Kidney capillary endothelial cell (primary cell): ENCODE measurements around the gene IGDCC3.
A peak's percentile ranks its signal among the peaks of the same experiment; 100 is the strongest.

ENCODE experiments used
- DNase-seq: peaks from one replicate; pipeline ENCODE4 v3.0.0-alpha.2; 2018; ENCODE audit warnings: low spot score

Gene IGDCC3

DNA sequence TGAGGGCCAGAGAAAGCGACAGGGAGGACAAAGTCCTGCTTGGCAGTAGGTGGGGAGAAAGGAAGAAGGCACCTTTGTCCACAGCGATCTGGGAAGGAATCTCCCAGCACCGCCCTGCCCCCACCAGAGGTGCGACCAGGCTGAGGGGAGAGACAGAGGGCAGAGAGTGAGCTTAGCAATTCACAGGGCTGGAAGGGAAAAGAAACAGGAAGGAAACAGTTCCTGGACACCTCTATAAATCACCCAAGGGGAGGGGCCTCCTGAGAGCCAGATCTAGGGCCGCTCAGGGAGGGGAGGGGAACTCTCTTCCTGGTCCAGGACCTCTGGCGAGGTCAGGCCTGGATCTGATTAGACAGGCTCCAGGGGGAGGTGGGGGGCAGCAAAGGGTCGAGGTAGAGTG is 37.9 kb downstream of the IGDCC3 start:
- DNase-seq = peak; percentile 22

DNA sequence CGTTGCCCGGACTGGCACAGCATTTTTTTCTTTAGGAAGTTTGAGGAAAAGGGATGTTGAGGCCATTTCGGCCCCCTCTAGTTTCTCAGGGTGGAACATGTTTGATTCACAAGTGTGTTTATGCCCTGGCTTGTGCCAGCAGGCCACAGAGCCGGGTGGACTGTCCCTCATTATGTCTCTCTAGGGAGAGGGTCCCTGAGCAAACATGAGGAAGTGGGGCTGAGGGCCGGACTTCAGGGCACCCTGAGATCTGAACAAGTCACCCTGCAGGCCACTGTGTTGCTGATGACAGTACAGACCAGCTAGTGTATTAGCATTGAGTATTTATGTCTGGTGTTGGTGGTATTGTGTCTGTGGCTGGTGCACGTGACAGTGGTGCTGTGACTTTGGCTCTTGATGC is 38.4 kb downstream of the IGDCC3 start:
- DNase-seq = no peak

DNA sequence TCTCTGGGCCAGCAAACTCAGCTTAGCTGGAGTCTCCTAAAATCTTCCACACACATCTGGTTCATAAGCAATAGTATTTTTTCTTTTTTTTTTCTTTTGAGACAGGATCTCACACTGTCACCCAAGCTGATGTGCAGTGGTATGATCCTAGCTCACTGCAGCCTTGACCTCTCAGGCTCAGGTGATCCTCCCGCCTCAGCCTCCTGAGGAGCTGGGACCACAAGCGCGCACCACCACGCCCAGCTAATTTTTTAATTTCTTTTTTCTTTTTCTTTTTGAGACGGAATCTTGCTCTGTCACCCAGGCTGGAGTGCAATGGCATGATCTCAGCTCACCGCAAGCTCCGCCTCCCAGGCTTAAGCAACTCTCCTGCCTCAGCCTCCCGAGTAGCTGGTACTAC is 39.0 kb downstream of the IGDCC3 start:
- DNase-seq = no peak

DNA sequence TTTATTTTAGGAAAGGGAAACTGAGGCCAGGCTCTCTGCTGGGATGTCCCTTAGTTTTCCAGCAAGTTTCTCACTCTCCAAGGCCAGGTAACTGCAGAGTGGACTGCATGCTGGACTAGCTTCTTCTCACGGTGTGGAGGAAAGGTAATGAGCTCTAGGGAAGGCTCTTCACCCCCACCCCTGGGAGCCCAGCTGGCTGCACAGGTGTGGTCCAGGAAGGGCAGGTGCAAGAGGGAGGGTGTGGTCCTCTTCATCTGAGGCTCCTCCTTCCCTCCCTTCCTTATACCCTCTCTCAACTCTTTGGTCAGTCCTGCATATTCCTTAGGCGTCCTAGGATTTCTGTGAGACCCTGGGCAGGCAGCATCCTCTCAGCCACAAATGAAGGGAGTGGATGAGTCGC is 39.4 kb downstream of the IGDCC3 start:
- DNase-seq = no peak

DNA sequence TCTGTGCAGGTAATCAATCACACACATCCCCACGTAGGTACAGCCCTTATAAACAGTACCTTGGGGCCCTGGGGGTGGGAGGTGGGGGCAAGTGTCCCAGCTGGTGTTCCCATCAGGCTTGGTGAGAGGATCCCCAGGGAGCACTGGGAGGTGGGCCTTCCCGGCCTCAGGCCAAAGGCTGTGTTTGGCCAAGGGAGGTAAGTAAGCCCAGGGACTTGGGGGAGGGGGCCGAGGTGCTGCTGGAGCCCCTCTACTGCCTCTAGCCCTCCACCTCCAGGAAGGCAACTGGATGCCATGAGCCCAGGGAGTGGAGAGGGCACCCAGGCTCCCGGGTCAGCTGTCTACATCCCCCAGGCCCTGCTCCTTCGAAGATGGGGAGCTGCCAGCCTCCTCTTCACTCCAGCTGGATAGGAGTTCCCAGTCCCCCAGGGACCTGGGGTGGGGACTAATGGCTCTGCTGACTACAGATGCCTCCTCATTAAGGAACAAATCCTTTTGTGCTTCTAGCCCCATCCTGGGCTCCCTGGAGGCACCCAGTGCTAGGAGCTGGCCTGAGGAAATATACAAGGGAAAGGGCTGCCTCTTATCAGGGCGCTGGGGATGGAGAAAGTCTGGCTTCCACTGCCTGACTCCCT is 40.2 kb downstream of the IGDCC3 start:
- DNase-seq = no peak

DNA sequence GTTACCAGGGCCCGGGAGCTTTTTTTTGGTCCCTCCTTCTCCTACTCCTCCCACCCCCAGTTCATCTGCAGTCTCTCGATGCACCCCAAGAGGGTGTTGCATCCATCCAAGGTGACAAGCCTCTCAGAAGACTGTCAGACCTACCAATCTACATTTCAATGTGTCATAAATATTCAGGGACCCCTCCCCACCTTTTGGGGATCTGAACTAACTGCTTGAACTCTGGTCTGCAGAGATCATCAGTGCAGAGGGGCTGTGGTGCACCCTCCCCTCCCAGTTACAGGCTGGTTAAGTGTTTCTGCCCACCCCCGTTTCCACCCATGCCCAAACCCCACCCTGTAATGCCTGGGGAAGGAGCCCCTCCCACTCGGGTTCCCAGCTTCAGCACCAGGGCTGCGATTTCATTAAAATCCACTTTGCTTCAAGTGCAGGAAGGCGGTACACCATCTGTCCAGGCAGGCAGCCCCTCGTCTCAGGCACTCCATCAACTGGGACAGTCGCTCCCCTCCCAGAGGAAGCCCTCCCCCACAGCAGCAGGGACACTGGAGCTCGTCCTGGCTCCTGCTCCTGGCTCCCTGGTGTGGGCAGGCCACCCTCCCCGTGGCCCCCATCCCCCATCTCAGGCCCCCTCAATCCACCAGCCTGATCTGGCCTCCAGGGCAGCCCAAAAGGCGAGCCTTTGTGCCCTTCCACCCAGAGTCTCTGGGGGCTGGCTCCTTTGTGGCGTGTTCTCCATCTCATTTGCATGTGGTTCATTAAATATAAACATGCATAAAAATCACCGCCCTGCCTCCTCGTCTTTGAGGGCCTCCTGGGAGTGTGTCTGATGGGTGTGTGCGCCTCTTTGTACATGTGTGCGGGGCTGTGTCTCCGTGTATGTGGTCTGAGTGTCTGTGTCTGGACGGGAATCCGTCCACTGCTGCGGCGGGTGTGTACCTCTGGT is 41.0 kb downstream of the IGDCC3 start:
- DNase-seq = no peak

DNA sequence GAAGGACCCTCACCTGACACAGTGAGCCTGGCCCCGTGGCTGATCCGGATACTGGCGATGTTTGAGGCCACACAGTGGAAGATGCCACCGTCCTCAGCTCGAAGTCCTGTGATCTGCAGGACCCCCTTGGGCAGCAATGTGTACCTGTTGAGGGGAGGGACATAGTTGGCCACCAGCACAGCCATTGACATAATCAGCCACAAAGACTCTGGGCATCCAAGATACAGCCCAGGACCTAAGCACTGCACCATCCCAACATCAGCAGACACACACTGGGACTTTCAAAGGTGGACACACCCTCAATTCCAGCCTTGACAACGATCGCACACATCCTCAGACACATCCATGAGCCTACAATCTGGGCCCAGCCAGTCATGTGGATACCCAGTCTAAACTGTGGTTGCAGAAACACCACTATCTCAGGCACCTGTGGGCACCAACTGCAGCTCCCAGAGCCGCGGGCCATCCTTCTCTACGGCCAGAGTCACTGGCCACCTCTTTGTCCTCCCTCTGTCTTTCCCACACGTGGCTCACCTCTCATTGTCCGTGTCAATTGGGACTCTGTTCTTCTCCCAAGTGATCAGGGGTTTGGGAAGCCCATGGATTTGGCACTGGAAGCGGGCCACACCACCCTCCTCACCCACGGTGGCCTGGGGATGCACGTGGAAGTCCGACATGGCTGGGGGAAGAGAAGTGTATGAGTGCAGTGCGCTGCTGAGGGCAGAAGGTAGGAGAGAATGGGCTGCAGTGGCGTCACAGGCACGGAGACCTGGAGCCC is 42.3 kb downstream of the IGDCC3 start:
- DNase-seq = no peak

DNA sequence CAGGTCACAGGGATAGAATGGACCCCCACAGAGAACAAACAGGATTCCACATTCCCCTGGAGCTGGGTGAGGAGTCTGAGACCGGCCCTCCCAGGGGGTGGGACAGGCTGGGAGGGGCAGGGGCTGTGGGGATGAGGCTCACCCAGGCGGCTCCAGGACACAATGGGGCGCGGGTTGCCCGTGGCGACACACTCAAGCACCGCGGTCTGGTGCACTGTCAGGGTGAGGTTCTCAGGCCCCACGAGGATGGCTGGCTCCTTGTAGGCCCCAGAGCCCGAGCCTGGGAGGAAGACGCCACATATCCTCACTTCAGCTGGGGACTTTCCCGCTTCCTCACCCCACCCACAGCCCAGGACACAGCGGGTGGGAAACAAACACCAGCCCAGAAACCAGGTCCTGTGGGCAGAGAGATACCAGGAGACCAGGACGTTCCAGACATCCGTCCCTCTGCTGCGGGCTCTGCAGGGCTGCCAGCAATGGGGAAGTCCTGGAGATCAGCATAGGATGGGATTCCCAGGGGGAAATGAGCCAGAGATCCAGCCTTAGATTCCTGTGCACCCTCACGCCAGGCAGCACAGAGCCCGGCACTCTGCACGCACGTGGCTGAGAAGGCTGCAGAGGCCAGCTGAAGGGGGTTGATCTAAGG is 43.1 kb downstream of the IGDCC3 start:
- no peak for DNase-seq

DNA sequence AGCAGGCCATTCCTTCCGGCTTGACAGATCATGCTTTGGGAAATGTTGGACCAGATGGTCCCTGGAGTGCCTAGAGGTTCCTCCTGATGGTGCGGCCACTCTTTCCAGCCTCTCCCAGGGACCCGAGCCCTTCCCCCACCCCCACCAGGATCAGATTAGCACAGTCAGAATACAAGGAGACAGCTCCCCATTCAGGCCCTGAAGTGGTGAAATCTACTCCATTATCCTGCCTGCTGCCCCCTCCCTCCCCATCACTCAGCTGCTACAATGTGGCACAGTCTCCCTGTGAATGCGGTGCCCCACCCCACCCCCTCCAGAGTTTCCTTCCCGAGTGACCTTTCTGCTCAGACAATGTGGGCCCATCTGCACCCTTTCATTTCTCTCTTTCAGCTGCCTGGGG is 43.9 kb downstream of the IGDCC3 start:
- no peak for DNase-seq

DNA sequence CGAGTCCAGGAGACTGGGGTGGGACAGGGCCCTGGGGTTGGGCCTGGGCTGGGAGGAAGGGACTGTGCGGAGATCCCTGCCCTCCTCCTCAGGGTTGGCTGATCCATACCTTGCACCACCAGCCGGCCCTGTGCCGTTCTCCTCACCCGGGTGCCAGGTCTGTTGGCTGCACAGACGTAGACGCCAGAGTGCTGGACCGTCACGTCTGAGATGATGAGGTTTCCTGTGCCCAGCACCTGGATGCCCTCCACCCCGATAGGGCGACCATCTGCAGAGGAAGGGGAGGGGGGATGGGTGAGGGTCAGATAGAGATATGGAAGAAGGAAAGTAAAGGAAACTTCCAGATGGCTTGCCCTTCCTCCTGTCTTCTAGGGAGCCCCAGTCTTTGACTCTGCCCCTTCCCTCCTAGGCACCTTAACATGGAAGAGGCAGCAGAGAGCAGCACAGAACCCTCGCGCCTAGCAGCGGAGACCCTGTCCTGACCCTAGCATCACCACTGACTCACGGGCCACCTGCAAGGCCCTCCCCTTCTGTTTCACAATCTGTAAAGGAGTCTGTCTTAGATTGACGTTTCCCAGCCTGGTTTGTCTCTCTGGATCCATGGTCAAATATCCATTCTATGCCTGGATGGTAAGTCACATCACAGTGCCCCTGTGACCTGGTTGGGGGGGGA is 44.5 kb downstream of the IGDCC3 start:
- no peak for DNase-seq

DNA sequence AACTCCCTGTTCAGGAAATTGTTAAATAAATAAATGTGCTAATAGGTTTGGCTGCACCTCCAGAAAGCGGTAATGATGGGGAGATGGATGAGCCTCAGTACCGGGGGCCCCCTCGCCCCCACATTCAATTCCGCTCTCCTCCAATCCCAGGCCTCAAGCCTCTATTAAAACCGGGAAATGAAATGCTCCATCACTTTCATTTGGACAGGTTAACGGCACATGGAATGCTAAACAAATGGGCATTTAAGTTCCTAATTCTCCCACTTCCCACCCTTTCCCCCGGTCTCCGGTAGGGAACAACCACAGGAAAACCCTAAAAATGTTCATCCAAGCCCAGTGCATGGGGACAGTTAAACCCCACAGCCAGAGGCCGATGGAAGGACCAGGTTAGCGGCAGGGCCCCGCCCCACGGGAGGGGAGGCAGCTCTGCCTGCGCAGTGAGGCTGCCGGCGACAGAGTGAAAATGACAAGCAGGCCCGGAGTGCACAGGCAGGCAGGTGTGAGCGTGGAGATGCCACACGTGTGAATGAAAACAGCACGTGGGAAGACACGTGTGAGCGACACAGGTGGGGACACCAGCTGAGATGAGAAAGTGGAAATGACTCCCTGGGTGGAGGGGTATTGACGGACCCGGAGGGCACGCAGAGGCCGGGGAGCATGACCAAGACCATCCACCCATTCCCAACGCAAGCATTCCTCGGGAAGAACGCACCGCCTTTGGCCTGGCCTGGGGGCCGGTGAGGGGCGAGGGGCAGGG is 45.2 kb downstream of the IGDCC3 start:
- DNase-seq = no peak

DNA sequence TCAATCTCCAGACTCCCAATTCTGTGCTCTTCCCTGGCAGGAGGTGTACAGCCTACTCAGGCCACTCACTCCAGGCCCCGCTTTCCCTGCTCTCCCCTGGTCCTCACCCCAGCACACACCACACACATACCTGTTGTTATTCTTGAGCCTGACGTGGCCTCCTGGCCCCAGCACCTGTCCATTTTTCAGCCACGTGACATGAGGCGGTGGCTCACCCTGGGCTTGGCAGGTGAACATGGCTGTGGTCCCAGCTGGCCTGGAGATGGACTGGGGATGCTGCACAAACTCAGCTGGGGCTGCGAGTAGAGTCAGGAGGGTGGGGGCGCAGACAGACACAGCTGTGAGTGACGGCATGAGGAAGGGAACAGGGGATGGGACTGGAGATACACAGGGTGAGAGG is 46.0 kb downstream of the IGDCC3 start:
- DNase-seq = no peak

DNA sequence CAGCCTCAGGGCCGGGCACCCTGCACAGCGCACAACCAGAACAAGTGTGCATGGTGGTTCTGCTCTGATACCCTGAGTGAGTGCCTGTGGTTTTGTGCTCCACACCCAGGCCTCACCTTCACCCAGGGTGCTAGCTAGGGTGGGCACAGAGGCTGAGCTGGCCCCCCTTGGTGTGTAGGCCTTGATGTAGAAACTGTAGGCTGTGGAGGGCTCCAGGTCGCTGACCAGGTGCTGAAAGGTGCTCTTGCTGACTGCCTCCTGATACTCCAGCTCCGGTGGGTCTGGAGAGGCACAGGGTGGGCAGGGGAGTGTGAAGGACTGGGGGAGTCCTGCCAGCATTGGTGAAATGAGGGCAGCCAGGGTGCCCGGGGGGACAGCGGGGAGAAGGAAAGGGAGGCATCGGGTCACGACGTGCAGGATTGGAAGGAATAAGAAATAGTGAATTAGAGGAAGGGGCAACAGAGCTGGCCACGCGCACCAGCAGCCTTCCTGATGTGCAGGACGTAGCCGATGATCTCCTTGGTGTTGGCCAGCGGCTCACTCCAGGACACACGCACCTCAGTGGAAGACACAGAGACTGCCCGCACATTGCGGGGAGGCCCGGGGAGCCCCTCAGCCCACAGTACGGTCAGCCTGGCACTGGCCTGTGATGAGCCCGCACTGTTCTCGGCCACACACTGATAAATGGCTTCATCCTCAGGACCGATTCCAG is 46.7 kb downstream of the IGDCC3 start:
- DNase-seq = no peak

DNA sequence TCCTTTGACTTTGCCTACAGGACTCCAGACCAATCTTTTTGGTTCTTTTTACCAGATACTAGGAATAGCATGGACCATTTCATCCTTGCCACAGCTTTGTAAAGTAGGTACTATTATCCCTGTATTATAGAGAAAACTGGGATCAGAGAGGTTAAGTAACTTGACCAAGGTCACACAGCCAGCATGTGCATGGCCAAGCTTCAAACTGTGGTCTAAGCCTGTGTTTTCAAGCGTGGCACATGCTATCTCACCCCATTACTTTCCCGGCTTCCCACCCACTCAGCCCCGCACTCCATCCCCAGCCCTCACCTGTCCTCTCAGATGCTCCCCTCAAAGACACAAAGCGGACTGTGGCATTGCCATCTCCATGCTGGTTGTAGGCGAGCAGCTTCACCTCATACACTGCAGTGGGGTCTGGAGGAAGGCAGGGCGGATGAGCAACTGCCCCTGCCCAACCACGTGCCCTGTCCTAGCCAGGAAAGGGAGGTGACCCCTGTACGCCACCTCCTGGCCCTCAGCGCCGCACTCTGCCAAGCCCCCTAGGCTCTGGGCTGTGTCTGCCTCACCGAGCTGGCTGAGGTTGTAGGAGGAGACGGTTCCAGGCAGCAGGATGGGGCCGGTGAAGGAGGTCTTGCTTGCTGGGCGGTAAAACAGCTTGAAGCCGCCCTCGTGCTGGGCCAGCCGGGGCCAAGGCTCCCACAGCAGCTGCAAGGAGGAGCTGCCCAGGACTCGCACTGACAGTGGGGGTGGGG is 47.6 kb downstream of the IGDCC3 start:
- no peak for DNase-seq

DNA sequence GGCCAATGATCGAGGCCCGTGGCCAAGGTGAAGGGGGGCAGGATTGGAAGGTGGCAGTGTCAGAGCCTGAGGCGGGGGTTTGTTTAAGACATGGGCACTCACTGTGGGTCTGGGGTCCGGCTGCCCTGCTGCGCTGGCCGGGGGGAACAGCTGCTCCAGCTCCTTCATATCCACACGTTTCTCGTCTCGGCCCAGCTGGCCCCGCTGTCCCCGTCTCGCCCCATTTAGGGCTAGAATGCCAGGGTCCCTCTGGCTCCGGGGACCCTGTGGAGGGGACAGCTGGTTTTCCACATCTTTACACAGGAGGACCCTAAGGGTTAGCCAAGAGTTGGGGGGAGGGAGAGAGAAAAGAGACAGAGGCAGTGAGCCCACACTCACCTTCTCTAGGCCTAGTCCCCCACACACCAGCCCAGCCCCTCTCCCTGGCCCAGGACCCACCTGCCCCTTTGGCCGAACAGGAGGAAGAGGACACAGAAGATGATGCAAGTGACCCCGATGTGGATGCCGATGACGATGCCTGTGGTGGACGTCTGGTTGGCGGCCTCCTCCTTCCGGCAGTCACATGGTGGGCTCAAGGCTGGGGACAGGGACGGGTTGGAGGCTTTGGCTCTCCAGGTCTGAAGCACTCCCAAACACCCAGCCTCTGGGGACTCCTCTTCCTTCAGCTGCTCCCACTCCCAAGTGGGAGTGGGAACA is 48.4 kb downstream of the IGDCC3 start:
- no peak for DNase-seq

DNA sequence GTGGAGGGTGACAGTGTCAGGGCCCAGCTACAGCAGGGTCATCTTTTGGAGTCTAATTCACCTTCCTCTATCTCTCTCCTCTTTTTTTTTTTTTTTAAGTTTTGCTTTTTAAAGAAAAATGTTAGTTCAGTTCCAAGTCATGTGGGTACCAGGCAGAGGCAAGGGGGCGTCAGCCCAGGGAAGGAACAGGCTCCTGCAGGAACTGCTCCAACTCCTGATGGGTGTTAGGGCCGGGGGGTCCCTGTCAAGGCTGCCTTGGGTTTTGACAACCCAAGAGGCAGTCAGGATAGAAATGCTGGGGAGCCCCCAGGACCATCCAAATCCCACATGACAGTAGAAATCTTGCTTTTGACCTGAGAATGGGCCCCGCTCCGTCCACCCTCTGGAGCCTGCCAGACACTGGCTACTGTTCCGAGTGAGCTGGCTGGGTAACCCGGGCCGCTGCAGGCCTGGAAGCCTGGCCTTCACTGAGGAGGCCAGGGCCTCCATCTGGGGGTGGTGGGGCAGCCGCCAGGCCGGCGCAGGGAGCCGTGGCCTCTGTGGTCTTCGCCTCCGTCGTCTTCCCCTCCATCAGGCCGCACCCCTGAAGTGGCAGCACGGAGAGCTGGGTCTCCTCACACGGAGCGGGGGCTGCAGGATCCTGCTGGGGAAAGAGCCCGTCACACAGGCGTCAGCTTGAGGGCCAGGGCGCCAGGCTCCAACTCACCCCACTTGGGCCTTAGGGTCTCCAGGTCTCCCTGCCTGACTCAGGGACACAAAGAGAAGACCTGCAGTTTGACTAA is 49.1 kb downstream of the IGDCC3 start:
- DNase-seq = no peak

DNA sequence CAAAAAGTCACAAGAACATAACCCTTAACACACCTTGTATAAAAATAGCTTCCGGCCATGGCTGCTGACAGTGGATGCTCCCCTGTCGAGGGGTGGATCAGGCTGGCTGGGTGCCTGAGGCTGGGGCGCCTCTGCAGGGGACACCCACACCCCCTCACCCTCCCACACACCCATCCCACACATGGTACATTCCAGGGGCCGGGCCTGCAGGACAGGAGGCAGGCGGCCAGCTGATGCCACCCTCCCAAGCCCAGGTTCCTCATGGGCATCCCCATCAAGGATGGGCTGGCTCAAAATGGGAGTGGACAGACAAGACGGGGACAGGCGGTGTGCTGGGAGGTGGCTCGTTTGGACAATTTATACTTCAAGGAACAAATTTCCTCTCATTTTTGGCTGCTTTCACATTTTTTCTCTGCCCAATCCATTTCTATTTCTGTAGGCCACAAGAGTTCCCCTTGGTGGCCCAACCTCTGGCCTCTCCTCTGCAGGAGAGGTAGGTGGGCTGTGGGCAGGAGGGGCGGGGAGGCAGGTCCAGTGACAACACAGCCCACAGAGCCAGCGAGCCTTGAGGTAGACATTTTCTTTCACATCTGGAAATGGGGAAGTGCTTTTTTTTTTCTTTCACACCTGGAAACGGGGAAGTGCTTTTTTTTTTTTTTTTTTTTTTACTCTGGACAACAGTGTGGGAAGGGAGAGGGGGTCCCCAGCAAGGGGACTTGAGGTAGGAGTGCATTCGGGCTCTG is 50.0 kb downstream of the IGDCC3 start:
- no peak for DNase-seq
